Eye (tissue), 1 donor: ENCODE results near the gene TMEM101.
"Not testable (repeated sequence)": the region's sequence is repeated elsewhere in the genome, so short reads cannot be mapped to it uniquely, and the experiment has no call there.

ENCODE experiments used
- DNase-seq: peaks from one replicate; pipeline ENCODE4 v3.0.0-alpha.2; 2015

TMEM101 gene

GRCh38 chr17:44000141-44000860 lies 14.5 kb downstream of the TMEM101 start:
- DNase-seq: no peak

- no peak for DNase-seq
Measured at GRCh38 chr17:43999024-43999423, 15.7 kb downstream of the TMEM101 start.

GRCh38 chr17:43998552-43998951 lies 16.2 kb downstream of the TMEM101 start:
- no peak for DNase-seq

- DNase-seq: not testable (repeated sequence)
Measured at GRCh38 chr17:43997180-43997579, 17.6 kb downstream of the TMEM101 start.

DNA sequence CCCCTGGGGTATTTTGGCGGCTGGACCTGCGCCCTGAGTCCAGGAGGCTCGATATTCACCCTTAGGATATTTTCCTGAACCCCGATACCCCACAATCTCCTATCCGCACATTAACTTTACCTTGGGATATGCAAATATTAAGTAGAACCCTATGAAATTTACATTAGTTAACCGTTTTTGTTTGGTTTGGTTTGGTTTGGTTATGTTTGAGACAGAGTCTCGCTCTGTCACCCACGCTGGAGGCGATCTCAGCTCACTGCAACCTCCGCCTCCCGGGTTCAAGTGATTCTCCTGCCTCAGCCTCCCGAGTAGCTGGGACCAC lies 19.7 kb downstream of the TMEM101 start:
- DNase-seq: no peak

DNA sequence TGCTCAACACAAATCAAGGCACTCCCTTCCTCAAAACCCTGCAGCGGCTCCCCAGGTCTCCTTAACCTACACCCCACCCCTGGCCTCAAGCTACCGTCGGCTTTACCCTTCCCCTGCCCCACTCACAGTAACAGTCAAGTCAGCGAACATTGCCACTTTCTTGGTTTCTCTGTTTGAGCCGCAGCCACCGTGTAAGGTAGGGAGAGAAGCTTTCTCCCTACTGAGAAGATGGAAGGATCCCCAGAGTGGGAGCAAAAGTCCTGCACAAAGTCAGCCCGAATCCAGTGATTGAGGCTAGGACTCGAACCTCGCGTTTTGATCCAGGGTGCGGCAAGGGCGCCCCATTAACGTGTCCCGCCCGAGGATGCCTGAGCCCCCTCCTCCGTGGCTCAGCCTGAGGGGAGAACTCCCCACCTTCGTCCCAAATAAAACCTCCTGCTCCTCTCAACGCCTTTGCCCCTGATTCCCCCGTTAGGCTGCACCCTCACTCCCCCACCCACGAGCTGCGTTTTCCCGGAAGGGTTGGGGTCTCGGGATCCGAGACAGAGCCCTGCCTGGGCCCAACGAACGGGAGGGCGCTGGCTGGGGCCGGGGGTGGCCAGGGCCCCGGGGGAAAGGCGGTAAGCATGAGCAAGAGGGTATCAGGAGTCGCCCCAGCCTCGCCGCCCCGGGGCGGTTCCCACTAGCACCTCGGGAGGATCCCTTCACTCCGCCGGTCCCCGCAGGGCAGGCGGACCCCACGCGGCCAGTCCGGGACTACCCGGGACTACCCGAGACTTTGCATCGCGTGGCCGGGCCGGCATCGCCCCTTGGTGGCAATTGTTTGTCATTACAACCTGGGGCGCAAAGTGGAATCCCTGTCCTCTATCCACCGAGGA lies 20.3 kb downstream of the TMEM101 start:
- peak; percentile 87 for DNase-seq

GRCh38 chr17:43992641-43993040 lies 22.1 kb downstream of the TMEM101 start:
- no peak for DNase-seq

- DNase-seq: no peak
Measured at GRCh38 chr17:43988301-43988700, 26.5 kb downstream of the TMEM101 start.

GRCh38 chr17:43987131-43988021 lies 27.4 kb downstream of the TMEM101 start:
- DNase-seq: no peak

- DNase-seq: no peak
Measured at GRCh38 chr17:43986225-43986981, 28.4 kb downstream of the TMEM101 start.

- no peak for DNase-seq
Measured at GRCh38 chr17:43984521-43984920, 30.2 kb downstream of the TMEM101 start.

DNA sequence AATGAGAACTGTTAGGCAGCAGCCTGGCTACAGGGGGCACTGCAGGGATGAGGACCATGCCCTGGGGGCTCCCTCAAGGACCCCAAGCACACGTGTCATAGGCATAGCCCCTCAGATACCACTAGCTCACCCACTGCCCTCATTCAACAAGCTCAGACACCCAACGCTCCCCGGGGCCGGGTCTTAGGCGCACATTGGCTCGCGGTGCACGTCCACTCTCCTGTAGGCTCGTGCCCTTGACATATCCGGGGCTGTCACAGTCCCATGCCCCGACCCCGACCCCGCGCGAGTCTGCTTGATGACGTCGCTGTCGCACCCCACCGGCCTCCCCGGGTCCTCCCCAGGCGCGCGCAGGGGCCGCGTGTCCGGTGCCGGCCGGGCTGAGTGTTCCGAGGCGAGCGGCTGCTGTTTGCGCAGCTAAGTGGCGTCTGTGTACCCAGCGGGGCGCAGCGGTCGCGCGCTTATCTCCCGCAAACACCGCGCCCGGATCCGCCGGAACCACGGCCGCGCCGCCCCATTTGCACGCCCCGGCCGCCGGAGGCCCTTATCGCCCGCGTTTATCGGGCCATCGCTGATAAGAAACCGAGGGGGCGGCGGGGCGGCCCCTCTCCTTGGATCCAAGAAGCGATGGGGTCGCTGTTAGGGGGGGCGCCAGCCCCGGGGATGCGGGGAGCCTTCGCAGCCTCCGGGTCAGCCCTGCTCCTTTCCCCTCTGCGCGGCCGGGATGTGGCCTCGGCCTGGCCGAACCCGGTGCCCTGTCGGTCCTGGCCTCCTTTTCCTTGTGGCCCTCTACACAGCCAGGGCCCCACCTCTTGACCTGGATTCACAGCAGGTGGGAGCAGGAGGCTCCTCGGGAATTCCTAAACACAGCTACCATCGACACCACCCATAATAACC lies 31.0 kb downstream of the TMEM101 start:
- DNase-seq: peak; percentile 74

- DNase-seq: no peak
Measured at GRCh38 chr17:43983196-43983514, 31.6 kb downstream of the TMEM101 start.

DNA sequence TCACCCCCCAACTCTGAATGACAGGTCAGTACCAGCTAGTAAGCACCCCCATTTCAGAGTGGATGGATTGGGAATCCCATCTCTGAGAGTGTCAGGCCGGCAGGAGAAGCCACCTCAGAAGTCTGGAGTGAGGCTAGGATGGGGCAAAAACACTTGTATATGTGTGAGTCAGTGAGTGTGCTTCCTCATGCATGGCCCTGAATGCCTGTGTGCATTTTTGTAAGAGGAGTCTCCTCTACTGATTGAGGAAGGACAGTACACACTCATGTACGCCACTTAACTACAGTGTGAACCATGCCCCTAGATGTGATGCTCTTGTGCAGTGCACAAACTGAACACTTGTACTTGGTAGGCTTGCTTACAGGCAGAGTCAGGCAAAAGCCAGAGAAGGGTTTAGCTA lies 32.6 kb downstream of the TMEM101 start:
- DNase-seq: no peak

GRCh38 chr17:43979671-43980070 lies 35.1 kb downstream of the TMEM101 start:
- no peak for DNase-seq

GRCh38 chr17:43979011-43979410 lies 35.8 kb downstream of the TMEM101 start:
- DNase-seq: no peak

DNA sequence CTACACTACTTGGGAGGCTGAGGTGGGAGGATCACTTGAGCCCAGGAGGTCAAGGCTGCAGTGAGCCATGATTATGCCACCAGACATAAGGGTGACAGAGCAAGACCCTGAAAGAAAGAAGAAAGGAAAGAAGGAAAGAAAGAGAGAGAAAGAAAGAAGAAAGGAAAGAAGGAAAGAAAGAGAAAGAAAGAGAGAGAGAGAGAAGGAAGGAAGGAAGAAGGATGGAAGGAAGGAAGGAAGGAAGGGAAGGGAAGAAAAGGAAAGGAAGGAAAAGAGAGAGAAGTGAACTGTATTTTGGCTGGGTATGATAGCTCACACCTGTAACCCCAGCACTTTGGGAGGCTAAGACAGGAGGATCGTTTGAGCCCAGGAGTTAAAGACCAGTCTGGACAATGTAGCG lies 36.7 kb downstream of the TMEM101 start:
- DNase-seq: no peak

DNA sequence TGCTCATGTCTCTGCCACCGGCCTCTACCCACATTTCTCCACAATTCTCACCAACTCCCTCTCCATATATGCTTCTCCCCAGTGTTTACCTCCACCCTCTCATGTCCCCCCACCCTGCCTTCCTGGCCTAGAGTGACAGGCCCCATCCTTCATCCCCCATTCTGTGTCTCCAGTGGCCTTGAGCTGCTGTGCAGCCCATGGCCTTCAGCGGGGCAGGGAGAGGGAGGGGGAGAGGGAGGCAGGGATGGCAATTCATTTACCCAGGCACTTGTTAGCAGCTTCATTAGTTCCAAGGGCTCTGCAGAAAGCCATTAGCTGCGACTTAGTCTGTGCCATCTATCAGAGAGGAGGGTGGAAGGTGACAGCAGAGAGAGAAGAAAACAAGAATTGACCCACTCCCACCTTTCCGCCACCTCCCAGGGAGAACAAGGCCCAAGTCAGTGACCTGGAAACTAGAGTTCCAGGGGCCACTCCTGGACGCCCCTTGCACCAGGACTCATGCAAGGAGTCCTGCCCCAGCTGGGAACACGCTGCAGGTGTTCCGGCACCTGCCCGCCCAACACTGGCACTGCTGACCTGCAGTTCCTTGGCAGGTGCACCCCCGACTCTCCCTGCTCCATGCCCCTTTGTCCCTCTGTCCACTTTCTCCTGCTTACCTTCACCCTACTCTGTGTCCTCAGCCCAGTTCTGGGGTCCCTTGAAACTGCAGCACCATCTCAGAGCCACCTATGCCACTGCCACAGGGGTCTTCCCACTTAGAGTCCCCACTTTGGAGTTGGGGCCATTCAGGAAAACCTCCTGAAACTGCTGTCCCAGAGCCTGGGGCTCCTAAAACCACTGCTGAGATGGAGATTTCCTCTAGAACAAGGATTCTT lies 37.6 kb downstream of the TMEM101 start:
- DNase-seq: no peak

GRCh38 chr17:43975898-43976297 lies 38.9 kb downstream of the TMEM101 start:
- DNase-seq: no peak
